MV-4-11 (cell line): Measurements from ENCODE around the gene PREX1.
A peak's percentile ranks its signal among the peaks of the same experiment; 100 is the strongest.

Source experiments
- DNase-seq: peaks from one replicate; lab custom pipeline; 2025; lab: John Stamatoyannopoulos, UW

PREX1 gene

DNA sequence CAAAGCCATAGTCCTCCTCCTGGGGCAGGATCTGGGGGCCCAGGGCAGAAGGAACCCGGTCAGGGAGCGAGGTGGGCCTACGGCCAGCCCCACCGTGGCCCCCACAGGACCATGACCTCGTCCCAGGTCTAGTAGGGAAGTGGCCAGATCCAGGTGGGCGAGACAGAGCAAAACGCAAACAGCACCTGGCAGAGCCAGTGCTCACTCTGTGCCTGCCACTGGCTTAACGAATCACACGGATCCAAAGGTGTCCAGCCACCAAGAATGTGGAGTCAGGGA is 169.7 kb downstream of the PREX1 start:
- DNase-seq, result no peak

DNA sequence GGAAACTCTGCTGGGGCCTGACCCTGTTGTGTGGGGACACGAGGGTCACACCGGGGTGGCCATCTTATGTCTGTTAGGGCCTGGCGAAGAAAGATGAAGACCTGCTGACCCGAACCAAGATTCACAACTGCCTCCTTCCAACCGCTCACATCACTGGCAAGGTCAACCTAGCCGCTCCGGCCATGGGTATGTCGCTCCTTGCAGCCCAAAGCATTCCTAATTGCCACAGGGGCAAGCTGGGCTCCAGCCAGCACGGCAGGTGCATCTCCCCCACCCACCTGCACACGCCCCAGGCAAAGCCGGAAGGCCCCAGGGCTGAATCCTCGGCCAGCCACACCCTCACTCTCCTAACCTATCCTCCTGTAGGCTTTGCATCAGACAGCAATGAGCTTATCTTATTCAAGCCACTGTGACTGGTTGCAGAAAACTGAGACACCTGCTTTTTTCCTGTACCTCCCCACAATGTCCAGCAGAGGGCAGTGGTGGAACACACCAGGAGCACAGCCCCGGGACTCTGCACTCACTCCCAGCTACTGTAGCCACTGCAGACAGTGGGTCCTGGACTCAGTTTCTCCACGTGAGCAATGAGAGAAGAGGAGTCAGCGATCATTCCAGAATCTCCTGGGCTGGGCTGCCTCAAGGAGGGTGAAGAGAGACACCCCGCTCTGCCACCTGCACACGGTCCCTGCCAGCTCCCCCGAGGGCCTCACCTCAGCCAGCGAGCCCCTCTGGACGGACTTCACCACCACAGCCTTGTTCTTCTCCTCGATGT is 170.2 kb downstream of the PREX1 start:
- peak; percentile 59 for DNase-seq

DNA sequence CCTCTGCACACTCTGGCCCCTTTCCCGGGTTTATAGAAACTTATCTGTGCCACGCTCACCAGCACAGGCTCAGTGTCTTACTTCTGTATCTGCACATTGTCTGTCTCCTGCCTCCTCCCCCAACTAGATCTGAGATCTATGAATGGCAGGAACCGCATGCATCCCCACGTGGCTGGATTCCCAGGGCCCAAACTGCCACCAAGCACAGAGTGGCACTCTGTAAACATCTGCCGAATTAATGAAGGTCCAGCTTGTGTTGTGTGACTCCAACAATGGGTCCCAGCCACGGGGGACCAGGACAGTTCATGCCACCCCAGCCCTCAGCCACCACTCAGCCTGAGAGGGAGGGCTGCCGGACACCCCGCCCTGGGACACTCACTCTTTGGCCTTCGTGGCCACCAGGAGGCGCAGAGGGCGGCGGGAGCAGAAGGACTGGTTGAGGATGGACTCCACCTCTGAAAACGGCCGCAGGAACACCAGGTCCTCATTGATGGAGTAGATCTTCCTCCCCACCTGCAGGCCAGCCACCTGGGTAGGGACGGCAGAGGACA is 171.1 kb downstream of the PREX1 start:
- DNase-seq, result no peak

DNA sequence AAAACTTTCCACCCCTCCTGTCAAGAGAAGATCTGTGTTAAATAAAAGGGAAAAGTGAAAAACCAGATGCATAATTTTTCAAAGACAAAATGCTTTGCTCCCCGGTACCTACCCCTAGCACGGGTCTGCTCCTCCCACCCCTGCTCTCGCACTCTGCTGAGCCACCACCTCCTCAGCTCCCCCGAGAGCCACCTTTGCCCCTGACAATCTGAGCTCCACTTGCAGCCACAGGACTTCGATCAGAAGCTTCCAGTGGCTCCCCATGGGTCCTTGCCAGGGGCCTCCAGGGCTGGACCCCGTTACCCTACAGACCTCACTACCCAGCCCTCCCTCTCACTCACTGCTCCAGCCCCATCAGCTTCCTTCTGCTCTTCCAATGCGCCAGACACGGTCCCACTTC is 171.7 kb downstream of the PREX1 start:
- no peak for DNase-seq

GRCh38 chr20:48653706-48654051 is 174.1 kb downstream of the PREX1 start:
- DNase-seq, result no peak

GRCh38 chr20:48652961-48653705 is 174.7 kb downstream of the PREX1 start:
- no peak for DNase-seq

GRCh38 chr20:48651960-48652359 is 175.8 kb downstream of the PREX1 start:
- DNase-seq, result no peak

GRCh38 chr20:48651271-48651670 is 176.5 kb downstream of the PREX1 start:
- DNase-seq, result no peak

DNA sequence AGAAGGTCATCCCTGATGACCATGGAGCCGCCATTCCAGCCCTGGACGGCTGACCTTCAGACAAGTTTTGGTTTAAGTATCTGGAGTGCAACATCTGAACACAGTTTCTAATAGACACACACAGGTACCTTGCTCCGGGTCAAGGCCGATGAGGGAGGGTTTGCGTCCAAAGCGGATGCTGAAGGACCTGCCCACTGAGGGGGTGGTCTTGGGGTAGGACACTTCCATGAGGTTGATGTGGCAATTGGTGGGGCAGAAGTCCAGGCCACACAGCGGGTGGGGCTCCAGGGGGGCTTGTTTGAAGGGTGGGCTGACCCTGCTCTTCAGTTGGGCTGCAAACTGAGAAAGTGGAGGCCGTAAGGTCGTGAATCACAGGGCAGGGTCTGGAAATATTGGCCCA is 177.9 kb downstream of the PREX1 start:
- no peak for DNase-seq

DNA sequence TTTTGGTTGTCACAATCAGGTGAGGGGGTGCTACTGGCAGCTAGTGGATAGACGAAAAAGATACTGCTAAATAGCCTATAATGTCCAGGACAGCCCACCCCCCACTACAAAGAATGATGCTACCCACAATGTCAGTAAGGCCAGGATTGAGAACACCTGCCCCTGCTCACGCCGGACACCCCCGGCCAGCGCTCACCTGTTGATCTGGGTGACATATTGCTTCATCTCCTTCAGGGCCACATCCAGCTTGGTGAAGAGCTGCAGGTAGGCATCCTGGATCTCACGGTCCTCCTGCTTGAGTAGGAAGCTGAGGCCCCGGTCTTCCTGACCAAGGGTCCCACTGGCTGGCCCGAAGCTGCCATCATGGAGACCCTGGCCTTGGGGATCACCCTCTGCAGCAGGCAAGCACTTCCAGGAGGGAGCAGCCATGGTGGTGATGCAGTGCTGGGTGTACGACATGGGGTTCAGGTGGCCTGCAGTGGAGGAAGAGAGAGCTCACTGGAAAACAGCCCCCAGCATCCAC is 178.6 kb downstream of the PREX1 start:
- DNase-seq, result no peak

GRCh38 chr20:48648482-48649051 is 179.2 kb downstream of the PREX1 start:
- no peak for DNase-seq

DNA sequence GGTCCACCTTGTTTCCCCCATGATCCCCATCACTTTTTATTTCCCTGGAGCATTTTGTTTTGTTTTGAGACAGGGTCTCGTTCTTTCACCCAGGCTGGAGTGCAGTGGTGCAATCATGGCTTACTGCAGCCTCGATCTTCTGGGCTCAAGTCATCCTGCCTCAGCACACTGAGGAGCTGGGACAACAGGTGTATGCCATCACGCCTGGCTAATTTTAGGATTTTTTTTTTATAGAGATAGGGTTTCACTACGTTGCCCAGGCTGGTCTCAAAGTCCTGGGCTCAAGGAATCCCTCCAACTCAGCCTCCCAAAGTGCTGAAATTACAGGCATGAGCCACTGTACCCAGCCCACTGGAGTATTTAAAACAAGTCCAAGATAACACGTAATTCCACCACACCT is 179.9 kb downstream of the PREX1 start:
- no peak for DNase-seq

DNA sequence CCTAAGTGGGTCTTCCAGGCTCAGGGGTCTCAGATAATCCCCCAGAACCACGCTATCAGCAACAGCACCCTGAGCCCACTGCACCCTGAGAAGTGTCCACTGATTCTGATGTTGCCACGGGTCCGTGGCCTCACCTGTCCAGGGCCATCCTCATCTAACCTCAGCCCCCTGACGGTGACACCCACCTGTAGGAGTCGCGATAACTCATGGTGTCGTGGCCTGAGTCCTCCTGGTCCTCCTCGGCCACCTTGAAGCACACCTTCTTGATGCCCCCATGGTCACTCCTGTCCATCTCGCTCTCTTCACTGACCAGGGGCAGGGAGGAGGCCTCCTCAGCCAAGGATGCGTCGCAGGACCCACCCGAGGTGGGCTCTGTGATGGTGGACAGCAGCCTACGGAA is 182.1 kb downstream of the PREX1 start:
- no peak for DNase-seq

- DNase-seq, result no peak
These were observed 183.4 kb downstream of the PREX1 start for GRCh38 chr20:48644286-48644828.

GRCh38 chr20:48642105-48642880 is 185.5 kb downstream of the PREX1 start:
- DNase-seq, result no peak

GRCh38 chr20:48640871-48641270 is 186.9 kb downstream of the PREX1 start:
- DNase-seq, result no peak

GRCh38 chr20:48639899-48640298 is 187.9 kb downstream of the PREX1 start:
- no peak for DNase-seq

DNA sequence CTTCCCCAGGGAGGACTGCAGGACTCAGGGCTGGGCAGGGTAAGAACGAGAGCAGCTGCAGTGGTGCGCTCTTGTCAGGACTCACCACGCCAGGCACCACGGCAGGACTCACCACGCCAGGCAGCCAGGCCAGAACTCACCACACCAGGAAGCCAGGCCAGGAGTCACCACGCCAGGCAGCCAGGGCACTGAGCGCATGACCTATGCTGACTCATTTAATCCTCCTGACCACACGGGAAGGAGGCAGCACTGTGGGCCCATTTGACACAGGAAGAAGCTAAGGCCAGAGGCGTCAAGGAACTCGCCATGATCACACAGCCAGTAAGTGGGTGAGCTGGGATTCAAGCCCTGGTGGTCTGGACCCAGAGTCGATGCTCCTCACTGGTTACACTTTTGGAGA is 189.3 kb downstream of the PREX1 start:
- peak; percentile 83 for DNase-seq

DNA sequence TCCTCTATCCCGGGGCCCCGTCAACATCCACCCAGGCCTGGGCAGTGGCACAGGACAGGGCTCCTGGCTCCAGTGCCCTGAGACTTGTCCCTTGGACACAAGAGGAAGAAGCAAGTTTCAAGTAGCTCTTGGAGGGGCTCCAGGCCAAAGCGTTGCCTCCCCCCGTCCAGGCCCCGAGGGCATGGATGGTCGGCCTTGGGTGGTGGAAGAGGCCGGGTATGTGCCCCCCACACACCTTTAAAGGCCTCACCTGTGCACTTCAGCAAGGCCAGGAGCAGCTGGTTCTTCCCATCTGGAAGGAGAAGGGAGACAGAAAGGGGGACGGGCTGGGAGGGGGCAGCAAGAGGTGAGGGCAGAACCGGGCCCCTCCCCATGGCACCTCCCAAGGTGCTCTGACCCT is 190.3 kb downstream of the PREX1 start:
- no peak for DNase-seq

DNA sequence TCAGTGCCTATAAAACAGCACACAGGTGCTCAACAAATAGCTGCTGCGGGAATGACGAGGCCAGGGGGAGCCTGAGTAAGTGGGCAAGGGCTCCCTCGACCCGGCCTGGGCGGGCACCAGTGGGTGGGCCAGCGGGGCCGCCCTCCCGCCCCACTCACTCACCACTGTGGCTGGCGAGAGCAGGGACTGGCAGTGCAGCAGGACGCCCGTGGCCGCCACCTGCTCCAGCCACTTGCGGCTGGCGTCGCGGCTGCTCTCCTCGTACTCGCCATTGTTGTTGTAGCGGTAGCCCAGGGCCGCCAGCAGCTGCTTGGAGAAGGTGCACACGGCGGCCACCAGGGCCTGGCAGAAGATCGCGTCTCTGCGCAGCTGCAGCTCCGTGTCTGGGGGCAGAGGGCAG is 191.5 kb downstream of the PREX1 start:
- no peak for DNase-seq

- DNase-seq, result peak; percentile 18
These were observed 192.0 kb downstream of the PREX1 start for GRCh38 chr20:48635791-48636267.

DNA sequence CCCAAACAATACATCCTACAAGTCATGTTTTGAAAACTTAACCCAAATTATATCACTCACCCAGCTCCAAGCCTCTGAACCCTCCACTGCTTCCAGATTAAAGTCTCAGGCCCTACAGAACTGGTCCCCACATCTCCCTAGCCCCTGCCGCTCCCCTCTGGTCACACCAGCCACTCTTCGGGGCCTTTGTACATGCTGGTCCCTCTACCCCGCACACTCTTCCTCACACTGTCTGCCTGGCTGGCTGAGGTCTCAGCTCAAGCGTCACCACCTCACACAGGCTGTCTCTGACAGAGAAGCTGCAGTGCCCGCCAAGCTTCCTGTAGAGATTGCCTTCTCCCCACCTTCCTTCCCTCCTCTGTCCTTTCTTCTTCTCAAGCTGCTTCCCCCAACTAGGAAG is 192.4 kb downstream of the PREX1 start:
- no peak for DNase-seq
